Fibroblast of mammary gland (primary cell): ENCODE data around the gene PAF1.
A peak's percentile ranks its signal among the peaks of the same experiment; 100 is the strongest.

Experiments
- DNase-seq: peaks from one replicate; pipeline ENCODE4 v3.0.0-alpha.2; 2010; ENCODE audit warnings: low read depth
- H3K4me3 ChIP-seq: 2 replicates; pipeline ENCODE4 v1.5.1; 2011; ENCODE audit warnings: low read depth, mild to moderate bottlenecking, low read length, moderate library complexity; ENCODE audit not compliant: control insufficient read depth
- TF ChIP-seq, protein P1 (sequence below): conservative IDR thresholded peaks from 2 replicates; pipeline ENCODE4 v1.5.1; 2011; ENCODE audit warnings: low read depth, low read length, inconsistent platforms; ENCODE audit not compliant: control insufficient read depth, insufficient read depth

PAF1 gene

GRCh38 chr19:39408392-39409207 lies 17.7 kb upstream of the PAF1 start:
- TF ChIP-seq, protein P1, sequence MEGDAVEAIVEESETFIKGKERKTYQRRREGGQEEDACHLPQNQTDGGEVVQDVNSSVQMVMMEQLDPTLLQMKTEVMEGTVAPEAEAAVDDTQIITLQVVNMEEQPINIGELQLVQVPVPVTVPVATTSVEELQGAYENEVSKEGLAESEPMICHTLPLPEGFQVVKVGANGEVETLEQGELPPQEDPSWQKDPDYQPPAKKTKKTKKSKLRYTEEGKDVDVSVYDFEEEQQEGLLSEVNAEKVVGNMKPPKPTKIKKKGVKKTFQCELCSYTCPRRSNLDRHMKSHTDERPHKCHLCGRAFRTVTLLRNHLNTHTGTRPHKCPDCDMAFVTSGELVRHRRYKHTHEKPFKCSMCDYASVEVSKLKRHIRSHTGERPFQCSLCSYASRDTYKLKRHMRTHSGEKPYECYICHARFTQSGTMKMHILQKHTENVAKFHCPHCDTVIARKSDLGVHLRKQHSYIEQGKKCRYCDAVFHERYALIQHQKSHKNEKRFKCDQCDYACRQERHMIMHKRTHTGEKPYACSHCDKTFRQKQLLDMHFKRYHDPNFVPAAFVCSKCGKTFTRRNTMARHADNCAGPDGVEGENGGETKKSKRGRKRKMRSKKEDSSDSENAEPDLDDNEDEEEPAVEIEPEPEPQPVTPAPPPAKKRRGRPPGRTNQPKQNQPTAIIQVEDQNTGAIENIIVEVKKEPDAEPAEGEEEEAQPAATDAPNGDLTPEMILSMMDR: no peak
- H3K4me3 ChIP-seq: peak overlapping the region; percentile 97
- peak; percentile 69 for DNase-seq

GRCh38 chr19:39407660-39408391 lies 16.9 kb upstream of the PAF1 start:
- TF ChIP-seq, protein P1: no peak
- peak overlapping the region; percentile 97 for H3K4me3 ChIP-seq
- peak; percentile 22 for DNase-seq

GRCh38 chr19:39407410-39407659 lies 16.4 kb upstream of the PAF1 start:
- TF ChIP-seq, protein P1: no peak
- DNase-seq: no peak
- peak overlapping the region; percentile 97 for H3K4me3 ChIP-seq

GRCh38 chr19:39406656-39407409 lies 15.9 kb upstream of the PAF1 start, which contains the start of gene ZFP36:
Gene ZFP36 (plus strand): TSS chr19:39406847. CDS start chr19:39406905, 58 bp downstream.
- peak within 1 kb of the TSS; percentile 97 for H3K4me3 ChIP-seq
- TF ChIP-seq, protein P1: no peak
- peak; percentile 81 for DNase-seq

GRCh38 chr19:39405958-39406655 lies 15.2 kb upstream of the PAF1 start:
- peak overlapping the region; percentile 52 for H3K4me3 ChIP-seq
- TF ChIP-seq, protein P1: no peak
- DNase-seq: no peak
